HG03469 (cell line): Measurements from ENCODE around the gene PSMD14.

Experiments used
- ATAC-seq: cut with Tn5 transposase; IDR thresholded peaks from one replicate; pipeline ENCODE4 v1.9.1; 2021; ENCODE audit warnings: mild to moderate bottlenecking, moderate library complexity, moderate number of reproducible peaks; ENCODE audit not compliant: unreplicated experiment

Gene PSMD14

GRCh38 chr2:161418275-161418714, 110.1 kb downstream of the PSMD14 start:
- ATAC-seq: no peak

DNA sequence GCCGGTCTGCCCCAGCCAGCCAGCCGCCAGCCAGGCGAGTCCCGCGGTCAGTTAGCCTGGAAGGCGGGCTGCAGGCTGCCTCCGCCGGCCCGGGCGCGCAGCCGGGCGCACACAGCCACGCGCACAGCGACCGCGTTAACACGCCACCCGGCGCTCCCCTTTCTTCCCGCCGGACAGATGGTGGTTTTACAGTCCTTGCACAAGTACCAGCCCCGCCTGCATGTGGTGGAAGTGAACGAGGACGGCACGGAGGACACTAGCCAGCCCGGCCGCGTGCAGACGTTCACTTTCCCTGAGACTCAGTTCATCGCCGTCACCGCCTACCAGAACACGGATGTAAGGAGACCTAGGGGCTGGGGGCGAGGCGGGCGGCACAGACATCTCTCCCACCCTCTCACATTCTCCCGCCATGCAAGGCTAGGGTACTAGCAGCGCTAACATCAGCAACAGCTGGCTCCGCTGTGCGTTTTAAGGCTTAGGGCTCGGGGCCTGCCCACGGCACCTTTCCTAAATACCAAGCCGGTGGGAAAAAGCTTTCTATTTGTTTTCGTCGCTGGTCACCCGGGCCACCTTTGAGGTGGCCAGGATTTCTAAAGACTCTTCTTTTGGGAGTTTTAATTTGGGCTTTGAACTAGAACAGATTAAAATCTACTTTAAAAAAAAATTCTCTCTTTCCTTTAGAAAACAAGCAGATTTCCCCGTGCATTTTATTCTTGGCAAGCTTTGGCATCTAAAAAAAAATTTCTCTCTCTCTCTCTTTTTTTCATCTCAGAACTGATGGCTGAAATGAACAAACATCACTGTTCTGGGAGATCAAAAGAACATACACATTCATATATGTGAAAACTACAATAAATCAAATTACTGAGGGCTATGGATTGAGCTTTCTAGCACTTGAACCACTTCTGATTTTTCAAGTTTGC, 110.8 kb downstream of the PSMD14 start:
- no peak for ATAC-seq

DNA sequence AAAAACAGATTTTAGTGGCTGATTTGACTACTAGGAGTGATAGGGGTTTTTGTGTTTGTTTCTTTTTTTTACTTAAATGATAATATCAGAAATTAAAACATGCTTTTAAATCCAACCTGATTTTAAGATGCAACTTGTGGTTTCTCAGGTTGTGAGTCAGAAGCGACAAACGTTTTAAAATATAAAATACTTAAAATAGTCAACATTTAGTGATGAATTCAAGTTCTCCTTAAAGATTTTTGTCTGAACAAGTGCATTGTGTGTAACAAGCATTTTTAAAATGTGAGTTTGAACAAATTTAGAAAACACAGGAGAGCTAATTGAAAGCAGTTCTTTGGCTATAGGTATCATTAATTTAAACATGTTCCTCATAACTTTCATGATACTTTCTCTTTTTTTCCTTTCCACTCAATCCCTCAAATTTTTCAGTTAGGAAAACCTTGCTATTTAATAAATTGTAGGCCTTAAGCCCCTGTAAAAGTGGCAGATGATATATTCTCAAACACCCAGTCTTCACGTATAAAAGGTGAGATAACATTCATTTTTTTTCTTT, 111.5 kb downstream of the PSMD14 start:
- no peak for ATAC-seq

- no peak for ATAC-seq
Measured at GRCh38 chr2:161420406-161421074, 112.3 kb downstream of the PSMD14 start.

- no peak for ATAC-seq
Measured at GRCh38 chr2:161421686-161422085, 113.5 kb downstream of the PSMD14 start.

DNA sequence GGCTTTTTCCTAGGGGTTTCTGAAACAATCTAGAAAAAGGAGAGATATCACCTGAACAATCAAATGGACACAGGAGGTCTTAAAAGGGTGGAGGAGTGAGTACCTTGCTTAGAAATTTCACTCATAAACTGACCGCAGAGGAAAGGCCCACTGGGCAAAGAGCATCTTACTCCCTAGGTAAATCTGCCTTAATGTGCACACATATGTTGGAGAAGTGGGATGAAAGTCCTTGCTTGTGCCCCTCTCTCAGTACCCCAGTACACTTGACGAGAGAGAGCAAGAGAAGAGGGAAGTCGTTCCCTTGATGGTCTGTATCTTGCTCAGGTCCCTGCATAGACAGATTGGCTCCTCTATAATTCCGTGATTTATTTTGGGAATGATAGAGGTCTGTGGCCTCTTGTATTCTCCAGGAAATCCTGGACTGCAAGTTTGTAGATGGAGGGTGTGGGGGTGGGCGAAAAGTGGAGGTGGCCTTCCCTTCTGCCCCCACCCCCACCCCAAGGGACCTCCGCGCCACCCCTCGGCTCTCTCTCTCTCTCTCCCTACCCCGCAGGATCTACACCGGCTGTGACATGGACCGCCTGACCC, 114.7 kb downstream of the PSMD14 start:
- no peak for ATAC-seq

DNA sequence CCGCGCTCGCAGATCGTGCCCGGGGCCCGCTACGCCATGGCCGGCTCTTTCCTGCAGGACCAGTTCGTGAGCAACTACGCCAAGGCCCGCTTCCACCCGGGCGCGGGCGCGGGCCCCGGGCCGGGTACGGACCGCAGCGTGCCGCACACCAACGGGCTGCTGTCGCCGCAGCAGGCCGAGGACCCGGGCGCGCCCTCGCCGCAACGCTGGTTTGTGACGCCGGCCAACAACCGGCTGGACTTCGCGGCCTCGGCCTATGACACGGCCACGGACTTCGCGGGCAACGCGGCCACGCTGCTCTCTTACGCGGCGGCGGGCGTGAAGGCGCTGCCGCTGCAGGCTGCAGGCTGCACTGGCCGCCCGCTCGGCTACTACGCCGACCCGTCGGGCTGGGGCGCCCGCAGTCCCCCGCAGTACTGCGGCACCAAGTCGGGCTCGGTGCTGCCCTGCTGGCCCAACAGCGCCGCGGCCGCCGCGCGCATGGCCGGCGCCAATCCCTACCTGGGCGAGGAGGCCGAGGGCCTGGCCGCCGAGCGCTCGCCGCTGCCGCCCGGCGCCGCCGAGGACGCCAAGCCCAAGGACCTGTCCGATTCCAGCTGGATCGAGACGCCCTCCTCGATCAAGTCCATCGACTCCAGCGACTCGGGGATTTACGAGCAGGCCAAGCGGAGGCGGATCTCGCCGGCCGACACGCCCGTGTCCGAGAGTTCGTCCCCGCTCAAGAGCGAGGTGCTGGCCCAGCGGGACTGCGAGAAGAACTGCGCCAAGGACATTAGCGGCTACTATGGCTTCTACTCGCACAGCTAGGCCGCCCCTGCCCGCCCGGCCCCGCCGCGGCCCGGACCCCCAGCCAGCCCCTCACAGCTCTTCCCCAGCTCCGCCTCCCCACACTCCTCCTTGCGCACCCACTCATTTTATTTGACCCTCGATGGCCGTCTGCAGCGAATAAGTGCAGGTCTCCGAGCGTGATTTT, 115.5 kb downstream of the PSMD14 start:
- ATAC-seq: no peak

DNA sequence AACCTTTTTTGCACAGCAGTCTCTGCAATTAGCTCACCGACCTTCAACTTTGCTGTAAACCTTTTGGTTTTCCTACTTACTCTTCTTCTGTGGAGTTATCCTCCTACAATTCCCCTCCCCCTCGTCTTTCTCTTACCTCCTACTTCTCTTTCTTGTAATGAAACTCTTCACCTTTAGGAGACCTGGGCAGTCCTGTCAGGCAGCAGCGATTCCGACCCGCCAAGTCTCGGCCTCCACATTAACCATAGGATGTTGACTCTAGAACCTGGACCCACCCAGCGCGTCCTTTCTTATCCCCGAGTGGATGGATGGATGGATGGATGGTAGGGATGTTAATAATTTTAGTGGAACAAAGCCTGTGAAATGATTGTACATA, 116.2 kb downstream of the PSMD14 start:
- no peak for ATAC-seq

- no peak for ATAC-seq
Measured at GRCh38 chr2:161424891-161425727, 116.9 kb downstream of the PSMD14 start.

DNA sequence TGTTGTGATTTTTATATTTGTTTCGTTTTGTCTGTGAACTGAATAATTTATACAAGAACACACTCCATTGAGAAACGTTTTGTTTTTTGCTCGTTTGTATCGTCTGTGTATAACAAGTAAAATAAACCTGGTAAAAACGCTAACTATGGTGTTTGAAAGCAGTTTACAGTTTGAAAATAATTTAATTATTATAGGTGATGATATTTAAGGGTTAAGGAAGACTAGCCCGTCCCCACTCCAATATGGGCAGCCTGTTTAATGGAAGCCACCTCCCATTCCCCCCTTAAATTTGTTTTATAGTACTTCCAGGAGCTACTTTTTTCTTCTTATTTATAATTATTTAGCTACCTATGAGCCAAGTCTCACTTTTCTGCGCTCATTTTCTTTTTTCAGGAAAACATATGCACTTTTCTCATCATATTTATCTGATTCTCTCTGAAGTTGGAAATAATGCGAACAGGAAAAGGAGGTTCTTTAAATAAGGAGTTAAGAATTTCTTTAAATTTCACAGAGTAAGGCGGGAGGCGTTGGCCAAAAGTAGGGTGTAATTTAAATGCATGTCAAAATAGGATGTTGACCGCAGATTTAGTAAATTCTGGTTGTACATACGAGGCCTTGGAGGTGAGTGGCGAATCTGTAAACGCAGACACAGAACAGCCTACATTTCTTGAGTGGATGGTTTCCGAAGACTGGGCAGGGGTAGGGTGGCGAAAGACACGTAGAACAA, 117.7 kb downstream of the PSMD14 start:
- ATAC-seq: no peak

GRCh38 chr2:161426455-161426921, 118.3 kb downstream of the PSMD14 start:
- no peak for ATAC-seq

DNA sequence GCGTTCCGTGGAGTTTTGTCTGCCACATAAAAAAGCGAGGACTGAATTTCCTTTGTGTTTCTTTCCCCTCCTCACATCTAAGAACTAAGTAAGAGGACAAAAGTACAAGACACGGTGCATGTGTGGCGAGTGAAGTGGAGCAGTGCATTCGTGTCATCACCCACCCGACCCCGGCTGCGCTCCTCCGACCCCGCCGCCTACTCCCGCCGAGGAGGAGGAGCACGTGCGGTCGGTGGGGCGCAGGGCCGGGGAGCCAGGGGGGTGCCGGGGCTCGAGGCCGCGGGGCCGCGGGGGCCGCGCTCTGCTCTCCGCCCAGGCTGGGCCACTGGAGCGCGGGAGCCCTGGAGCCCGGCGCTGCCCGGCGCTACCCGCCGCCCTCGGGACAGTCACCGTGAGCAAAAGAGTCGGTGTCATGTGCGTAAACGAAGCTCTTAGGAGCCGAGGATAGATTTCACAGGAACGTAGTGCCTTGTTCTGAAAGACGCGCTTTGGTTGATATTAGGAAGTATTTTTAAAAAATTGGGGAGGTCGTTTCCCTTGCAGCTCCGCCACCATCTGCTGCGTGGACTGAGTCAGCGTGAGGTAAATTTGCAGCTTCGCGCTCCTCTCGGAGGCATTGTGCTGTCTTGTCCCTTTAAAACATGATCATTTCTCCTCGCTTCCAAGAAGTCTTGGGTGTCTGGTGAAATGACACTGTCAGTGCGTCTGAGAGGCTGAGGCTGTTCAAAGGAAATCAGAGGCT, 118.9 kb downstream of the PSMD14 start:
- ATAC-seq: no peak

- ATAC-seq: no peak
Measured at GRCh38 chr2:161427664-161428587, 119.7 kb downstream of the PSMD14 start.

GRCh38 chr2:161430386-161430785, 122.2 kb downstream of the PSMD14 start:
- ATAC-seq: no peak

GRCh38 chr2:161432107-161432506, 123.9 kb downstream of the PSMD14 start:
- ATAC-seq: no peak

DNA sequence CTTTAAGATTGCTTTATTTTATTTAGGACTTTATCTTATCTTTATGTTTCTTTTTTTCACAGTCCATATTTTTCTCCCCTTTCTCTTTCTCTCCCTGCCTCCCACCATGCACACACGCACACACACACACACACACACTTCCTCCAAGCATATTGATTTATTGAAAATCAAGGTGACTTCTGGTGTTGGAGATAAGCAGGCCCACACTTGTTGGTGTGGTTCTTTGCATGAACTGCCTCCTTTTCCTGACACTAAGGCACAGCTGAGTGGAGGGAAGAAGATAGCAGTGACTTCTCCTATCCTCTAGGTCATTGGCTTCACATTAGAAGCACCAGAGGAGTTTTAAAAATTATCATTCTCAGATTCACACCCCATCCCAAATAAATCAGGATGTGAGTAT, 125.9 kb downstream of the PSMD14 start:
- no peak for ATAC-seq

GRCh38 chr2:161436411-161436810, 128.2 kb downstream of the PSMD14 start:
- ATAC-seq: no peak
